CD4-positive, alpha-beta T cell treated with Interleukin-21 for 1 hour (primary cell): ENCODE results near the gene GOLGA3.

Experiments used
- DNase-seq: peaks from one replicate; pipeline ENCODE4 v3.0.0-alpha.2; 2020

Gene GOLGA3

GRCh38 chr12:132719954-132720324 lies 108.7 kb downstream of the GOLGA3 start:
- DNase-seq, result no peak

DNA sequence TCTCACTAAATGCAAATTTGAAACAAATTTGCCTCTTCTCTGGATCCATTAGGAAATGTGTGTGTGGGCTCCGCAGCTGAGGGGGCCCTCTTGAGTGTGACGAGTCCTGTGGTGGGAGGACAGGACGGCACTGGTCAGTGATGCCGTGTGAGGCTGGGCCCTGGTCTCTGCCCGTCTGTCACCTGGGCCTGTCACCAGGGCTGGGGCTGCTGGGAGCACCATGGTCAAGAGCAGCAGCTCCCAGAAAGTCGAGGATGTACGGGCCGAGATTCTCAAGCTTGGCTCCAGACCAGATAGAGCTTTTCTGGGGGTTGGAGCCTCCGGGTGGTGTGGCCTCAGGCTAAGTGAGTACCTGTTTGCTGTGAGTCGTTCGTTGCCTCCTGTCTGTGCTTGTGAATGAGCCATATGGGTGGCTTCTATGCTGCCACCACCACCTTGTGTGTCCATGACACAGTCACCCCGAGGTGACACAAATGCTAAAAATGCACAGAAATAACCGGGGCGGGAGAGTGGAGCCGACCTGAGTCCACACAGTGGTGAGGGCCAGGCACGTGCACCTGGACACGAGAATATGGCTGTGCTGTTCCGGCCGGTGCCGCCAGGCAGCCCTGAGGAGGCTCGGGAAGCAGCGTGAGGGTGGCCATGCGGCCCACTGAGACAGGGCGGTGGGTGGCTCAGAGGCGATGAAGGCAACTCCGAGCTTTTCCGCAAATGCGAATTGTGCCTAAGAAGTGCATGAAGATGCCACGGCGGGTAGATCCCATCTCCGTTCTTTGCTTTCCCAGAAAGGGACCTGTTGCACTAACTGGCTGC lies 109.3 kb downstream of the GOLGA3 start:
- no peak for DNase-seq
